ENCODE results near the gene NTMT2.

The NTMT2 gene

DNA sequence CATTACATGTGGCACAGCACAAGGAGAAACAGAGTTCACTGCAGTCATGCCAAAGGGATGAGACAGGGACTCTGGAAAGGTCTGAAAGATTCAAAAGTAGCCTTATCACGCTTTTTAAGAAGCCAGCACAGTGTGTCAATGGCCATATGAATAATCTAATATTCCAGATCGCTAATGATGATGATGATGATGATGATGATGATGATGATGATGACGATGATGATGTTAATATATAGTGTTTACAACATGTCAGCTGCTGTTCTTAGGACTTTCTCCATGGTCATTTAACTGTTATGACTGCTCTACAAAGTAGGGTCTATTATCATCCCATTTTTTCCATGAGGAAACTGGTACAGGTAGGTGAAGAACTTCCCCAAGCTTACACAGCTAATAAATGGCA lies 64.4 kb downstream of the NTMT2 start:
- DNase-seq (ENCODE audit: low spot score): no peak

DNA sequence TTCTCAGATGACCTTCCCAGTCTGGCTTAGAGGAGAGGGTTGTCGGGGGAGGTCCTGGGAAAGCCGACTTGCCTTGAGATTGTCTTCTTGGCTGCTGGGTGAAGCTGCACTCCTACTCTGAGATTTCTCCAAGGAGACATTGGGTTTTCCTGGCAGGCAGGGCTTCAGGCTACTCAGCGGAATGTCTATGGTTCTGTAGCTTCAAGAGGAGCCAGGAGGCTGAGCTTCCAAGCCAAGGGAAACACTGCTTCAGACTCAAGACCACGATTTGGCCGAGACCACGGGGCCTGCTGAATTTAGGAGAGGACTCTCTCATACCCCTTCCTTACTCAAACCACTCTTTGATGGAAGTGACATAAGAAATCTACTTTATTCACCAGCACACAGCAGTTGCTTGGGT lies 67.8 kb downstream of the NTMT2 start:
- DNase-seq (ENCODE audit: low spot score): no peak

GRCh38 chr1:170214117-170215032 lies 68.6 kb downstream of the NTMT2 start:
- no peak for DNase-seq (ENCODE audit: low spot score)

DNA sequence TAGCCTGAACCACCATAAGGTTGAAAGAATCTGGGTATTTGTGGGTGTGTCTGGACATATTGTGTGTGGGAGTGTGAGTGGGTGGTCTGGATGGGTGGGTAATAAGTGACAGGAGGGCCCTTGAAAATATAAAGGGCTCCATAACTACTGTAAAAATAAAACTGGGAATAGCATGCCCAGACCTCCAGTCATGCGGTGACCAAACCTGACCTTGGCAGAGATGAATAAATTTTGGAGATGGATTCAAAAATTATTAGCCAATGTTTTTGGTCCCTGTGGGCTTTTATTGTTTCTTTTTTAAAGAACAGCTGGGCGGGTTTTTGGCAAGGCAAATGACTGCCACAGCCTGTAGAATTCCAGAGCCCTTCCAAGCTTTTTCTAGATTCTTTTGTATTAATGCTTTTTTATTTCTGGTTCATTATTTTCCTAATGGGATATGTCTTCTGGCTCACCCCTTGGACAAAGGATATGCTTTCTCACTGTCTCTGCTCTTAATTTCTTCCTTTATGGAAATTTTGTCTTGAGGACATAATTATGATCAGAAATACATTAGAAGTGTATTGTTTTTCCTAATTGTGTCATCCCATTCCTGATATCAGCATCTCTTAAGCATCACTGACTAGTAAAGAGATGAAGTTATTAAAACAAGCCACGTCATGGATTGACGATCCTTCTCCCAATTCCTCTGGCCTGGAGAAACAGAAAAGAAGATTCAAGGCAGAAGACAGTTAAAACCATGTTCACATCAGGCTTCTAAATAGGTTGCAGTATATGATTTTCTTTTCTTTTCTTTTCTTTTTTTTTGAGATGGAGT lies 69.5 kb downstream of the NTMT2 start:
- no peak for DNase-seq (ENCODE audit: low spot score)

GRCh38 chr1:170217517-170218256 lies 71.9 kb downstream of the NTMT2 start:
- DNase-seq (ENCODE audit: low spot score): no peak

GRCh38 chr1:170218257-170218650 lies 72.5 kb downstream of the NTMT2 start:
- DNase-seq (ENCODE audit: low spot score): no peak

Measured in COLO829 (cell line).